NB4 (cell line): ENCODE results near the gene IL36G.

Source experiments
- DNase-seq: peaks from one replicate; pipeline ENCODE4 v3.0.0; 2010; ENCODE audit warnings: low read depth
- H3K4me3 ChIP-seq: one replicate; pipeline ENCODE4 v1.5.1; 2011; ENCODE audit warnings: mild to moderate bottlenecking, low read depth, low read length, moderate library complexity
- CTCF ChIP-seq: IDR thresholded peaks from one replicate; pipeline ENCODE4 v1.5.1; 2012; ENCODE audit warnings: low read depth, low read length
- MYC ChIP-seq: IDR thresholded peaks from 2 replicates; pipeline ENCODE4 v1.6.1; 2011; ENCODE audit warnings: low read depth, low read length
- POLR2A ChIP-seq: IDR thresholded peaks from 2 replicates; pipeline ENCODE4 v1.6.1; 2011; ENCODE audit warnings: mild to moderate bottlenecking; ENCODE audit not compliant: insufficient read length; ENCODE audit errors: extremely low read depth
- TF ChIP-seq, protein P1 (sequence below): IDR thresholded peaks from 2 replicates; pipeline ENCODE4 v1.6.1; 2011; ENCODE audit warnings: low read depth, low read length

Gene IL36G

GRCh38 chr2:112995346-112995920, 17.6 kb downstream of the IL36G start:
- H3K4me3 ChIP-seq = no peak overlapping the region
- DNase-seq = no peak
- TF ChIP-seq CTCF = no peak
- no peak for TF ChIP-seq POLR2A
- TF ChIP-seq MYC = no peak
- TF ChIP-seq, protein P1, sequence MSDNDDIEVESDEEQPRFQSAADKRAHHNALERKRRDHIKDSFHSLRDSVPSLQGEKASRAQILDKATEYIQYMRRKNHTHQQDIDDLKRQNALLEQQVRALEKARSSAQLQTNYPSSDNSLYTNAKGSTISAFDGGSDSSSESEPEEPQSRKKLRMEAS = no peak

GRCh38 chr2:112996635-112997034, 18.8 kb downstream of the IL36G start:
- TF ChIP-seq CTCF = no peak
- TF ChIP-seq, protein P1 = no peak
- TF ChIP-seq POLR2A = no peak
- TF ChIP-seq MYC = no peak
- DNase-seq = peak; percentile 7

DNA sequence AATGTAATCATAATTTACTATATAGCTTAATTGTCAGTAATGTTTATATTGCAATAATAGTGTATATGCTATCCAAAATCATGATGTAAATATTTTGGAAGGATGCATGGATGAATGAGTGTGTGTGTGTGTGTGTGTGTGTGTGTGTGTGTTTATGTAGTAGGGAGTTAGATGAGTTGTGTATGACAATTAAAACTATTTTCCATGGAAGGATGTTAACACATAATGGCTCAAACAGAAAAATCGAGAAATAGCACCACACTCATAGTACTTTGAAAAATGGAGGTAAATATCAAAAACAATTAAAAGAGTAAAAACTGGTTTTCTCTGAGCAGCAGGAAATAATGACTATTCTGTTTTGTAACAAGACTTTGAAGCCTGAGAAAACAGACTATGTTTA, 19.3 kb downstream of the IL36G start:
- DNase-seq = no peak
- TF ChIP-seq POLR2A (no peak), MYC (no peak), CTCF (no peak)
- TF ChIP-seq, protein P1 = no peak

More at GRCh38 chr2:112996635-112997034, 18.8 kb downstream of the IL36G start:
- H3K4me3 ChIP-seq = no peak overlapping the region

DNA sequence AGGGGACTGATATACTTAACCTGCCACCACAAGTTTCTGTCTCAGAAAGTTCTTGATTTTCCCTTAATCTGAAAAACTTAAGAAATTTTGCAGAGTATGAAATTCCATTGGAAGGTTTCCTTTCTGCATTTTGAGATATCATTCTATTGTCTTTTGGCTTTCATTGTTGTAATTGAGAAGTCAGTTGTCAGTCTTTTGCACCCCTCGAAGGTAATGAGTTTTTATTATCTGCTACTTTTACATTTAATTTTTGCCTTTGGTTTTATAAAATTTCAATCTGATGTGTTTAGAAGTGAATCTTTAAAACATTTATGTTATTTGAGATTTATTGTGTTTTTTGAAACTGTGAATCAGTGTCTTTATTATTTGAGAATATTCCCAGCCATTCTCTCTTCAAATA, 22.6 kb downstream of the IL36G start:
- no peak for TF ChIP-seq POLR2A
- TF ChIP-seq, protein P1 = no peak
- no peak for TF ChIP-seq MYC
- TF ChIP-seq CTCF = no peak
- no peak overlapping the region for H3K4me3 ChIP-seq
- DNase-seq = no peak

More for the DNA sequence above, 19.3 kb downstream of the IL36G start:
- H3K4me3 ChIP-seq = no peak overlapping the region

DNA sequence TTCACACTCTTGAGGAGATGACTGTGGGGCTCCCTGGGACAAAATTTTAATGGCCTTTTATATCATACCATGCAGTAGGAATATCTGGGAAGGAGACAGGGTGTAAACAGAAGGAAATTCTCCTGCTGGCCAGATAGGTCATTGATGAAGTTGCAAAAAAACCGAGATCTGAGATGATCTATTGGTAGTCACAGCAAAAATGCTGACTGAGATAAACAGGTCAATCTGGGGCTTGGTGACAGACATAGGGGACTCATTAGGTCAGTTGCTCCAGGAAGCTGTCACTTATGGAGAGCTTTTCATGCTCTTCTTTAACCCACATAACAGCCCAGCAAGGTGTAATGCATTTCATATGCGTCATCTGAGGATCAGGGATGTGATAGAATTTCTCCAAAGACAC, 24.9 kb downstream of the IL36G start:
- no peak for DNase-seq
- no peak overlapping the region for H3K4me3 ChIP-seq
- TF ChIP-seq POLR2A (no peak), MYC (no peak), CTCF (no peak)
- TF ChIP-seq, protein P1 = no peak
